Measurements from ENCODE around the gene RASSF8.

Gene RASSF8

DNA sequence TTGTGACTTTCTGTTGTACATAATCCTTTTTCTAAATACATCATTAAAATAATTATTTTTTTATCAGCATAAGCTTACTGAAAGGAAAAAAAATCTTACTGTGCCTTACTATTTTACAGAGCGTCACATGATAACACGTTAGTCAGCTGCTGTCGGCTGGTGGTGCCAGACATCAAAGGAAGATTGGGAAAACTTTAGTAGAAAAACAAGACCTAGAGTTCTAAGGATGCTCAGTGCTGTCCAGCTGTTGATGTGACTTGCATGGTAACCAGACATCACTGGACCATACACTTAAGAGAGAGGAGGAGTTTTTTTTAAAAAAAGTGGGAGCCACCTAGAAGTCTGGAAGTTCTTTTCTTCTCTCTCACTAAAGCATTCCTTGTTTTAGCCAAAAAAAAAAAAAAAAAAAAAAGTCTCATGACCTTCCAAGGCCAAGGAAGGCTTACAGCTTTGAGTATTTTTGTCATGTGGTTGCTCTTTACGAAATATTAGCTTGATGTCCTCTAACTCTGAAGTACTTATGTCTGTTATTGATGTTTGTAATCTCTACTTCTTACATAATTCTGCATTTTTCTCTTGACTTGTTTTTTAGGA, 4.5 kb downstream of the RASSF8 start:
- no peak for DNase-seq (ENCODE audit: low read depth, low spot score)

DNA sequence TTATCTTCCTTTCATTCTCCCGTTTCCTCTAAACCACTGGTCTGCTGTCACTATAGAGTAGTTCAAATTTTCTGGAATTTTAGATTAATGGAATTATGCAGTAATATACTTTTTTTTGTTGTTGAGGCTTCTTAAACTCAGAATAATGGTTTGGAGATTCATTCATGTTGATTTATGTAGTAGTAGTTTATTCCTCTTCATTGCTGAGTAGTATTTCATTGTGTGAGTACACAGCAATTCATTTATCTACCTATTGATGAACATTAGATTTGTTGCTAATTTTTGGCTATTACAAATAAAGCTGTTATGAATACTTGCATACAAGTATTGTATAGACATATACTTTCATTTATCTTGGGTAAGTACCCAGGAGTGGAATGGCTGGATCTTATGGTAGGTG, 7.2 kb downstream of the RASSF8 start:
- no peak for DNase-seq (ENCODE audit: low read depth, low spot score)

DNA sequence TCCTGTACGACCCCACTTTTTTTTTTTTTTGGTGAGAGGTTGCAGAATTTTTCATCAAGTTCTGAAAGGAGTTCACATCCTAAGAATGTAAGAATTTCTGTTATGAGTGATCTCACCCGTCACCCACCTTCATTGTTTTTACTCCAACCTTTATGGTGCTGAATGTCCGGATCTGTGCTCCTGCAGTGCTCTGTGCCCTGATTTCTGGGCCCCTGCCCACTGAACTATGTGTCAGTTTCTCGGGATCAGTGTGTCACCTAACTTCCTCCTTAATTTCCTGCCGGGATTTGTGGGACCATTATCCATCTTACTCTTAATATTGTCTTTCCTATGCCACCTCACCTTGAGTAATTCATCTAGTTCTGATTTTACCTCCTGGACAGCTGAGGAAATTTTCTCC, 11.6 kb downstream of the RASSF8 start:
- no peak for DNase-seq (ENCODE audit: low read depth, low spot score)

DNA sequence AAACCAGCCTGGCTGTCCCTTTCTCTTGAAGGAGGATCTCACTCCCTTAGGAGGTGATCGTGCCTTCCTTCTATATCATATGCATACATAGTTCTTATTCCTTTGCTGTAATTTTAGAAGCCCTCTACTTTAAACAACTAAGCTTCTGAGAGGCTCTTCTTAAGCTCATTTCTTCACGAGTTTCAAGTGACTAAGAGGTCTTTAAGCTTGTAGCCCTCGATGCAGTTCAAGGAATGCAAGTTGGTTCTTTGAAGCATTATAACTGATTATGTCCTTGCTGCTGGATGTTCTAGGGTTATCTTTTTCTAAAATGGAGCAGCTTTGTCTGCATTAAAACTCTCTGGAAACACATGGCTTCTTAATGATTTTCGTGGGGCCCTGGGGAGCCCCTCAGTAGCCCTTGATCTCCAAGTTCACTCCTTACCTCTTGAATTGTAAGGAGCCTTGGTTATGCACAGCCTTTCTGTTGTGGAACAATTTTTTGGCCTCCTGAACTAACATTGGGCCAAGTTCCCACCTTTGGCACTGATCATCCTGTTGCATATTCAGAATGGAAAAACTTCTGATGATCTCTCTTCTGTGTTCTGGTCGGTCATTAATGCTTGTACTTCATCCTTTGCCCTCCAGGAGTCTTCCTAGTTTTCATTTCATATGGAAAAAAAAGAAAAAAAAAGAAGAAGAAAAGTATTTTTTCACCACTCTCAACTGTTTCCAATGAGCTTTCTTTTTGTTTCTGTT, 12.6 kb downstream of the RASSF8 start:
- no peak for DNase-seq (ENCODE audit: low read depth, low spot score)

DNA sequence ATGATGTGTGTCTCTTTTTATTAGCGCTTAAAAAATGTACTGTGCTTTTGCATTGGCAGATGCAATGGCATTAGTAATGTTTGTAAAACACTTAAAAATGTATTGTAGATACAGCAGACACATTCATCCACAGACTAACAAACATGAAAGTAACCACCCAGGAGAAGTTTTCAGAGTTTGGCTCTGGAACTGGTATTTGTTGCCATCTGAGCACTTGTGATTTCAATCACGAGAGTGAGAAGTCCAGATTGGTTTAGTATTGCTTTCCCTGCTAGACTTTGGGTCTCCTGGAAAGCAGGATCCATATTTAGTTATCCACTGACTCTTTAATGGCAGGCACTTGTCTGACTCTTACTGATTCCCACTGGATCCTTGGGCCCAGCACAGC, 13.2 kb downstream of the RASSF8 start:
- DNase-seq (ENCODE audit: low read depth, low spot score): no peak

- no peak for DNase-seq (ENCODE audit: low read depth, low spot score)
These were observed 14.3 kb downstream of the RASSF8 start for GRCh38 chr12:25972783-25973182.

GRCh38 chr12:25975179-25975578, 16.7 kb downstream of the RASSF8 start:
- DNase-seq (ENCODE audit: low read depth, low spot score): no peak

- DNase-seq (ENCODE audit: low read depth, low spot score): no peak
These were observed 17.2 kb downstream of the RASSF8 start for GRCh38 chr12:25975682-25976081.

DNA sequence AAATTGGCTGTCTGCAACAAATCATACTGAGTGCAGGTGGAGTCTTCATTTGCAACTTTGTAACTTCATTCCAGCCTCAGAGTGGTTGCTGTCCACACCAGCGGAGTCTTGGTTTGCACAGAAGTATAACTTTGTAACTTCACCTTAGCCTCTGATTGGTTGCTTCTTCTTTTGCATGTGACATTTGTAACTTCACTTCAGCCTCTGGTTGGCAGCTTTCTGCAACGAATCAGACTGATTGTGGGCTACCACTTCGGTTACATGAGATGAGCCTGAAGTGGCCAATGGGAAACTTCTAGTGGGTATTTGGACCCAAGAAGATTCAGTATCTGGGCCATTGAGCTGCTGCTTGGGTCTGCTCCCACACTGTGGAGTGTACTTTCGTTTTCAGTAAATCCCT, 17.8 kb downstream of the RASSF8 start:
- no peak for DNase-seq (ENCODE audit: low read depth, low spot score)

DNA sequence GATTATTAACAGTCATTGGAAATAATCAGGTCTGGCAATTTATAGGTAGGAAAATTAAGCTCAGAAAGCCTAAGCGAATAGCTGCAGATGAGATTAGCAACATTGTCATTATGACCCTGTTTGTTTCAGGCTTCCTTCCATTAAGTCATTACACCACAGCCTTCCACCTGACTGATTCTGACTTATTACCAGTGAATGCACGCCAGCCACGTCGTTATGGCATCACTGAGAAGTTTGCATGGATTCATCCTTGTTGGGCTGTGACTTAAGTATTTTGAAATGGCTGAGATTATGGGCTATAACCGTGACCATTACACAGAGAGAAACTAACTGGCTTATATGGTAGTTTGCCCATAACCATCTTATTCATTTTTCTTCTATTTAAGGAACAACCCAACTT, 18.6 kb downstream of the RASSF8 start:
- no peak for DNase-seq (ENCODE audit: low read depth, low spot score)

GRCh38 chr12:25979059-25979458, 20.6 kb downstream of the RASSF8 start:
- DNase-seq (ENCODE audit: low read depth, low spot score): peak; percentile 82

DNA sequence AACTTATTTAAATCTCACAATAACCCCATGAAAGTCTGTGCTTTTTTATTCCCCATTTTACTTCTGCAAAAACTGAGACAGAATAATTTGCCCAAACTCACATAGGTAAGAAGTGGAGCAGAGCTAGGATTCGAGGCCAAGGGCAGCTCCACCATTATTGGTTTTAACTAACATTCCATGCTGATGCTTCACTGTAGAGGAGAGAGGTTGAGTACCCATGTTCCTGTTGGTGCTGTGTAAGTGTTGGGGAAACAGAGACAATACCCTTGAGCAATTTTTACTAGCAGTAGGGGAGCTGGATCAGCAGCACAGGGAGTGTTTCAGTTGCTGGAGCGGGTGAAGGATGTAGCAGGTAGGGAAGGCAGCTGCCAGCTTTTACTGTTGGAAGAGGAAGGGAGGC, 21.1 kb downstream of the RASSF8 start:
- peak; percentile 15 for DNase-seq (ENCODE audit: low read depth, low spot score)

- no peak for DNase-seq (ENCODE audit: low read depth, low spot score)
These were observed 21.6 kb downstream of the RASSF8 start for GRCh38 chr12:25980035-25980434.

- no peak for DNase-seq (ENCODE audit: low read depth, low spot score)
These were observed 23.1 kb downstream of the RASSF8 start for GRCh38 chr12:25981597-25981996.

GRCh38 chr12:25982416-25982815, 23.9 kb downstream of the RASSF8 start:
- DNase-seq (ENCODE audit: low read depth, low spot score): no peak

DNA sequence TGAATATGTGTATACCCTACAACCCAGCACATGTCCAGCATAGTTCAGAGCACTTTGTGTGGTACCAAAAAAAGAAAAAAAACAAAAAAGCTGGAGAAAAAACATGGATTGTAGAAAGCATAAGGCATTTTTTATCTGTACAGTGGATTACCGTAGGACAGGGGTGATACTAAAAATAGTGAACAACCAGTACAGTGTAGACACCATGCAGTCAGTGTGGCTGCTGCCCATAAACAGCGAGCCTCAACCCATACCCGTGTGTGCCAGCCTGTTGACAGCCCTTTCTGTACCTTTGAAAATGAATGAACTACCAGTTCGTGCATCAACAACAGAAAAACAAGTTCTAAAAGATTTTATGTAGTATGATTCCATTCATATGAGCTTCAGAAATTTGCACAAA, 25.1 kb downstream of the RASSF8 start:
- no peak for DNase-seq (ENCODE audit: low read depth, low spot score)

DNA sequence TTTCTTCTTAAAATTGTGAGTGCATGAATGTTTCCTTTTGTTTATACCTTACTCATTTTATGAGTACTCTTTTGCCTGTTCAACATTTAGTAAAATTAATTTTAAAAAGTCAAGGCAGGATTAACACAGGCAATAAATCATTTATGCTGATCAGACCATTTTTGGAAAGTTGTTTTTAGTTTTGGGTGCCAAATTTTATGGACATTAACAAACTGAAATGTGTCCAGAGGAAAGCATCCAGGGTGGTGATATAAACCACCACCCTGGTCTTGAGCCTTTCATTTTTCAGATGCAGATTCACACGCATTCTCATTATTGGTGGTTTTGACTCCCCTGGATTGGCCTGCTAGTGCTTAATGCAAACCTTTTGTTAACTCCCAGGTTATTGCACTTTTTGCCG, 26.3 kb downstream of the RASSF8 start:
- DNase-seq (ENCODE audit: low read depth, low spot score): no peak

DNA sequence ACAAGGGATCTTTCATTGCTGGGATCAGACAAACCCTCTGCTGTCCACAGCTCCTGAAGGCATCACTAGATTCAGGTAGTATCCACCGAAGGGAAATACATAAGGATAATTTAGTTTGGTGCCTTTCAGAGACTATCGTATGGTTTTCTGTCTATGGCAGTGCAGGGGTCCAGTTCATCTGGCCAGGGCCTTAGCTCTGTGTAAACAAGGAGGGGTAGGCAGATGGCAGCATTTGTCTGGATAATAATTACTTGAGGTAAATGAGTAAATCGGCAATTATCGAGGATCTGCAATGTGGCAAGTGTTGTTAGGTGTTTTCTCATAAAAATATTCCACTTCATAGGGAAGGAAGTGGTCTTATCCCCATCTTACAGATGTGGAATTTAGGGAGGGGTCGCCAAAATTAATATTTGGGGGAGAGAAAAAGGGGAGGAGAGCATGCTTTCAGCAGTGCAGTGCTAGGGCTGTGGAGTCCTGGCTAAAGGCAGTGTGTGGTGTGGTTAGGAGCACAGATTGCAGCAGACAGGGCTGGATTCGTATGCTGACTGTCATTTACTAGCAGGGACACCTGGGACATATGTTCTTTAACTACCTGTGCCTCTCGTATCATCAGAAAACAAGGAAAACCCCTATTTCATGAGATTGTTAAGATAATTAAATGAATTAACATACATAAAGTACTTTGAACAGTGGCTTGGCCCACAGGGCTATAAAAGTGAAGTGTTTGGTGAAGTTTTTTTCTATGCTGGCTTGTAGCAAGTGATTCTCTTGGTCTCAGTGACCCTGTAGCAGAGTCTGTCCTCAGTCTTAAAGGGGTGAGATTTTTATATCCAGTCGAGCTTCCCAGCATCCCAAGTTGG, 27.1 kb downstream of the RASSF8 start:
- DNase-seq (ENCODE audit: low read depth, low spot score): no peak

DNA sequence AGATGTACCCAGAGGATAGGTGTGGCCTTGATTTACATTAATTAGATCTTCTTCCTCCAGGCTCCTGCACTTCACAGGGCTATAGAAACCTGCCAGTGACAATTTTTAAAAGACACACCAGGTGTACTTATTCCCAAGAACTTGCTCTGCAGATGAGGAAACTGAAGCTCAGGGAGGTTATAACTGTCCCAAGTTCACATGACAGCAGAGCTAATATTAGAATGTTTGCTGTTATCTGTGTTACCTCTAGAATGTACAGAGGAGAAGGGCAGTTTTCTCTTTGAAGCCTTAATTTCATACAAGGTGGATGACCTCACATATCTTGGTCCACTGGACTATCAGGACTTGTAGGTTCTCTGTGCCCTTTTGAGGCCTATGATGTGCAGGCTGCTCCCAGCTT, 27.7 kb downstream of the RASSF8 start:
- DNase-seq (ENCODE audit: low read depth, low spot score): no peak

- DNase-seq (ENCODE audit: low read depth, low spot score): no peak
These were observed 30.0 kb downstream of the RASSF8 start for GRCh38 chr12:25988505-25988904.

DNA sequence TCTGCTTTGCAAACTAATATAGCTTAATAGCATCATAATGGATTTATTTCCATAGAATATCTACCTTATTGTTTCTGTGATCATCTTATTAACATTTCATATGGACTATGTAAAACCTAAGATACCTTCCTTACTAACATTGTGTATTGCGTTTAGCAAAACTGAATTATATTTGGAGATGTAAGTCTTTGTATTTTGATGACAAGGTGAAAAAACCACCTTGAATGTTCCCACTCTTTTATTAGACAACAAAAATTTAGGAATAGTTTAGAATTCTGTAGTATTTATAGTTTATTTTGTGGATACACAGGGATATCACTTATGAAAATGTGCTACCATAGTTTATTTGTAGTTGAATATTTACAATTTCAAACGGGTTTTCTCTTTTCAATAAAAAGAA, 32.0 kb downstream of the RASSF8 start:
- no peak for DNase-seq (ENCODE audit: low read depth, low spot score)

DNA sequence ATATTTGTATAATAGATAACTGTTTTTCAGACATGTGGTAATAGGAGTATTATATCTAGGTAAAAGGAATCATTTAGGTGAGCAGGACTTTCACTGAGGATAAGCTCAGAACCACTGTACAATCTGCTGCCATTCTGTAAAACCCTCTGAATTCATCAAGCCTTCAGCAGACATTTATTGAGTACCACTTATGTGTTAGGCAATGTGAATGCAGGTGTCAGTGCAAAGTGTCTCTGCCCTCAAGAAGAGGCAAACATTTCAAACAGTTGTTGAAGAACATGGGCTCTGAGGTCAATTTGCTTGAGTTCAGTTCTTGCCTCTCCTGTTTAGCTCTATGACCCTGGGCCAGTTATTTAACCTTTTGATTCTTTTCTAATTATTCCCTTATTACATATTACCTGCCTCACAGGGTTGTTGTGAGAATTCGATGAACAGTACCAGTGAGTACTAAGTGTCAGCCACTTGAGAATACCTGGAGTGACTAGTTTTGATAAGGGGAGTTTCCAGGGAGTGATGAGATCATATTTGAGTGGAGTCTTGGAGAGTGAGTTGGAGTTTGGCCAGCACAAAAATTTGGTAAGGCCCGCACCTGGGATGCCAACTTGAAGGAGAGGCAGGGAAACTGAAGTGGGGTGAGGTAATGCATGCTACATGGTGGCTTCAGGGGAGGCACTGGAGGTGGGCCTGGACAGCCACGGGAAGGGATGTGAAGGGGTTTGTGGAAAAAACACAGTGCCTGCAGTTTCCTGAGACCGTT, 33.7 kb downstream of the RASSF8 start:
- no peak for DNase-seq (ENCODE audit: low read depth, low spot score)
